GM12892 (cell line): Measurements from ENCODE around the gene CD38.
"Not testable (repeated sequence)": the region's sequence is repeated elsewhere in the genome, so short reads cannot be mapped to it uniquely, and the experiment has no call there.

ENCODE experiments used
- DNase-seq: peaks from one replicate; pipeline ENCODE4 v3.0.0; 2011; ENCODE audit not compliant: insufficient read length
- FAIRE-seq: peaks from 2 replicates; lab custom pipeline; 2011; peaks lifted over from hg19 to GRCh38; lab: Jason Lieb, UNC
- POLR2A ChIP-seq: IDR thresholded peaks from 2 replicates; pipeline ENCODE4 v1.6.1; 2011; ENCODE audit warnings: low read depth, low read length, control low read depth
- POLR2AphosphoS5 ChIP-seq: IDR thresholded peaks from 2 replicates; pipeline ENCODE4 v1.6.1; 2011; ENCODE audit warnings: low read depth, low read length, control low read depth
- TAF1 ChIP-seq: IDR thresholded peaks from 2 replicates; pipeline ENCODE4 v1.6.1; 2011; ENCODE audit warnings: low read depth, mild to moderate bottlenecking, control low read depth, low read length, borderline replicate concordance

Gene CD38

GRCh38 chr4:15853345-15853744, 75.2 kb downstream of the CD38 start:
- FAIRE-seq (no peak), DNase-seq (no peak)
- TF ChIP-seq POLR2AphosphoS5 (no peak), TAF1 (no peak), POLR2A (no peak)

- FAIRE-seq = no peak
- DNase-seq = no peak
Observed at GRCh38 chr4:15855804-15856475, 77.8 kb downstream of the CD38 start.

DNA sequence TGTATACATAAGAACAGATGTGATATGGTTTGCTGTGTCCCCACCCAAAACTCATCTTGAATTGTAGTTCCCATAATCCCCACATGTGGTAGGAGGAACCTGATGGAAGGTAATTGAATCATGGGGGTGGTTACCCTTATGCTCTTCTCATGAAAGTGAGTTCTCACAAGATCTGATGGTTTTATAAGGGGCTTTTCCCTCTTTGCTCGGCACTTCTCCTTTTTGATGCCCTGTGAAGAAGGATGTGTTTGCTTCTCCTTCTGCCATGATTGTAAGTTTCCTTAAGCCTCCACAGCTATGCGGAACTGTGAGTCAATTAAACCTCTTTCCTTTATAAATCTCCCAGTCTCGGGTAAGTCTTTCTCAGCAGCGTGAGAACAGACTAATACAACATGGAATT, 83.1 kb downstream of the CD38 start:
- FAIRE-seq, DNase-seq: not testable (repeated sequence)

More at GRCh38 chr4:15855804-15856475, 77.8 kb downstream of the CD38 start:
- TF ChIP-seq POLR2AphosphoS5 (no peak), POLR2A (no peak), TAF1 (no peak)

GRCh38 chr4:15864651-15865566, 86.8 kb downstream of the CD38 start:
- TF ChIP-seq POLR2A = no peak
- no peak for TF ChIP-seq POLR2AphosphoS5
- TF ChIP-seq TAF1 = no peak
- DNase-seq (no peak), FAIRE-seq (no peak)

GRCh38 chr4:15868111-15868510, 90.0 kb downstream of the CD38 start:
- no peak for DNase-seq
- no peak for FAIRE-seq
- TF ChIP-seq POLR2AphosphoS5 (no peak), POLR2A (no peak), TAF1 (no peak)

GRCh38 chr4:15868826-15869413, 90.8 kb downstream of the CD38 start:
- FAIRE-seq (no peak), DNase-seq (no peak)
- TF ChIP-seq TAF1 = no peak
- no peak for TF ChIP-seq POLR2A
- no peak for TF ChIP-seq POLR2AphosphoS5

DNA sequence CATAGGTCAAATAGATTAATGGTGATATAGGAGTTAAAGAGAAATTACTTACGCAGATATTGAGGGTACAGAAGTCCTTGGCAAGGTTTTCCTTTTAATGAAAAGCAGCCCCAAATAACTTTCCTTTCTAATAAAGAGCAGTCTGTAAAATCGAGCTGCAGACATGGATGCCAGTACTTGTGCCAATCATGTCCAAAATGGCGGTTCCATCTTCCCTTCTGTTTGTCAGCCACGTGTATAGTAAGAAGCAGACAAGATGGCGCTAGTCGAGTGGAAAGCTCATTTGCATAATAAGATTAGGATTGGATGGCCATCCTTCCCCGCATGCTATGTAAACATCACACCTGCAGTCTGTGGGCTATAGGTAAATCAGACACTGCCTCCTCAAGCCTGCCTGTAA, 92.0 kb downstream of the CD38 start:
- FAIRE-seq (no peak), DNase-seq (no peak)
- no peak for TF ChIP-seq TAF1
- no peak for TF ChIP-seq POLR2A

DNA sequence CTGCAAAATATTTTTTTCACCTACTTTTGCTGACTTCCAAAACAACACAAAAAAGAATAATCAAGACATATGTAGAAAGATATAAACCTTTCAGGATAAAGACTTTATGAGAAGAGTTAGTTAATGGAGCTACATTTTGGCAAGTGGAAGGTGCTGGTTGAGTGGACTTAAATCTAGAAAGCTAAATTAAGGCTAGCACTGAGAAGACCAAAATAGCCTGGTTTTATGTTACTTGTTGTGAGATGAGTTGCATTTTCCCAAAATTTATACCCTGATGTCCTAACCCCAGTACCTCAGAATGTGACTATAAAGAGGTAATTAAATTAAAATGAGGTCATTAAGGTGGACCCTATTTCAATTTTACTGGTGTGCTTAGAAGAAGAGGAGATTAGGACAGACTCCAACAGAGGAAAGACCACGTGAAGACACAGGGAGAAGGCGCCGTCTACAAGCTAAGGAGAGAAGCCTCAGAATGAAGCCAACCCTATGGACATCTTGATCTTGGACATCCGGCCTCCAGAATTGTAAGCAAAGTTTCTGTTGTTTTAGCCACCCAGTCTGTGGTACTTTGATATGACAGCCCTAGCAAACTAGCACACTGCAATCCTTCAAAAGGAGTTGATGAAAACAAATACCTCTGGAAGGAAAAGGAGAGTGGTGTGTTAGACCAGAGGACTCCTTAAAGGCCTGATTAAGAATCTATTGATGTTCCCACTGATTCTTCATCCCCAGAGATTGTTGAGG, 93.0 kb downstream of the CD38 start:
- no peak for FAIRE-seq
- TF ChIP-seq POLR2A (no peak), TAF1 (no peak), POLR2AphosphoS5 (no peak)
- no peak for DNase-seq

DNA sequence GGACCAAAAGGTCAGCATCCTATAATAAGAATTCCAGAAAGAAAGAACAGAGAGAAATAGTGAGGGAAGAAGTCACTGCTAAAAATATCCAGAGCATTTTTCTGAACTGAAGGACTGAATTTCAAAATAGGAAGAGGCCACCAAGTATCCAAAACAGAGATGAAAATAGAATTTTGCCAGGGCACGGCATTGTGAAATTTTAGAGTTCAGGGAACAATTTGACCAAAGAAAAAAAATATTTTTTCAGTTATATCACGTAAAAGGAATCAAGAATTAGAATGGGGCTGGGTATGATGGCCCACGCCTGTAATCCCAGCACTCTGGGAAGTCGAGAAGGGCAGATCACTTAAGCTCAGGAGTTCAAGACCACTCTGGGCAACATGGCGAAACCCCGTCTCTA, 95.0 kb downstream of the CD38 start:
- DNase-seq = no peak
- TF ChIP-seq POLR2A = no peak
- no peak for TF ChIP-seq TAF1
- no peak for TF ChIP-seq POLR2AphosphoS5
- no peak for FAIRE-seq

DNA sequence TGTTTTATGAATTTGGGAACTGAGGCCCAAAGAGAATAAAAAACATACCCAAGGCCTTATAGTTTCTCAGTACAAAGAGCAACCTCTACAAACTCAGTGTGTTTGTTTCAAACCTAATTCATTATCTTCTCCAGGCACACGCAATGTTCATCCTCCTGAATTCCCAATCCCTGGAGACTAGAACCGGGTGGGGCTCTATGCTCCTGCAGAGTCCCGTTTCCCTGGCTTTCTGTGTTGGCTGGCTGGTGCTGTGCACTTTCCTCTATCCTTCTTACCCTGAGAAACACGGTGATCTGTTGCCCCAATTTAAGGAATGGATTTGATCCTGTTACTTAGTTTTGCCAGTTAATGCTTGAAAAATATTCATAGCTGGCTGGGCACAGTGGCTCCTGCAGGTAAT, 96.5 kb downstream of the CD38 start:
- DNase-seq = no peak
- TF ChIP-seq POLR2A (no peak), TAF1 (no peak), POLR2AphosphoS5 (no peak)
- no peak for FAIRE-seq
